ENCODE measurements around the gene IDUA. TPM values are rescaled to one million over a fixed set of nuclear protein-coding genes. Genes with fewer than 3 reads are reported as not detected.

IDUA gene
- total and polyA plus RNA-seq, 2 donors (not counting 1 experiment from before 2014, with no cell fraction given) = 57.0 to 67.4 TPM

GRCh38 chr4:1047106-1047975 is 60.5 kb downstream of the IDUA start:
- Histone ChIP-seq H4K20me1 (ENCODE audit: control insufficient read depth, insufficient read depth, low read length, poor library complexity, severe bottlenecking) (no peaks in the 10 kb centered on the region), H2AFZ (ENCODE audit: insufficient read depth, low read depth, low read length, poor library complexity, severe bottlenecking) (no peak overlapping the region), H3K36me3 (replicated peaks in 1 of 2; ENCODE audit: control extremely low read depth in 1 of 2, control insufficient read depth in 1 of 2, extremely low read depth in 1 of 2, insufficient read depth in 2 of 2, low read length in 1 of 2) (no peaks in the 10 kb centered on the region), H3K4me2 (replicated peaks; ENCODE audit: low read depth, low read length, poor library complexity, severe bottlenecking) (no peak overlapping the region), H3K27ac (ENCODE audit: low read length in 2 of 2) (no peak overlapping the region), H3K4me3 (ENCODE audit: control extremely low read depth in 1 of 5, extremely low read depth in 1 of 5, insufficient read depth in 1 of 5, low read depth in 2 of 5, low read length in 4 of 5) (no peak overlapping the region), H3K4me1 (ENCODE audit: control insufficient read depth in 2 of 2, insufficient read depth in 2 of 2, low read length in 2 of 2) (peaks cover 3 to 10% of the 10 kb centered on the region in 2 donors), H3K27me3 (replicated peaks in 1 of 4; ENCODE audit: control extremely low read depth in 1 of 4, control insufficient read depth in 3 of 4, insufficient read depth in 4 of 4, low read length in 3 of 4) (peaks cover 0 to 35% (median 14%) of the 10 kb centered on the region in 4 experiments), H3K9ac (ENCODE audit: low read length) (no peak overlapping the region), H3K79me2 (ENCODE audit: control insufficient read depth, insufficient read depth, low read length) (no peaks in the 10 kb centered on the region), H3K9me3 (ENCODE audit: control extremely low read depth in 1 of 3, control insufficient read depth in 2 of 3, insufficient read depth in 1 of 3, low read length in 2 of 3) (peaks cover 0 to 28% (median 0%) of the 10 kb centered on the region in 3 donors)
- TF ChIP-seq CTCF (IDR thresholded peaks at IDR 0.05) (no peak), EZH2 (IDR thresholded peaks at IDR 0.05; ENCODE audit: borderline replicate concordance, insufficient read depth, low read depth, low read length, poor library complexity, severe bottlenecking) (no peak)
- Mint-ChIP-seq H3K27ac (peak overlapping the region; percentile 32), H3K27me3 (peaks cover 21% of the 10 kb centered on the region), H3K4me3 (no peak overlapping the region), H3K9me3 (ENCODE audit: insufficient read depth) (no peaks in the 10 kb centered on the region), H3K4me1 (peaks cover 2% of the 10 kb centered on the region)
- DNase-seq = no peak
- 86% methylated on average over 41 of the region's 41 CpGs for WGBS (ENCODE audit: insufficient coverage)
- intact Hi-C loops (cut with micrococcal nuclease) = no loop called here
- no peak for ATAC-seq (ENCODE audit: low read depth)
- ChIA-PET CTCF (no interaction called here), POLR2A (no interaction called here)

Measured in B cell (primary cell).